ENCODE measurements around the gene CHST12.
"Not testable (repeated sequence)": the region's sequence is repeated elsewhere in the genome, so short reads cannot be mapped to it uniquely, and the experiment has no call there.

The CHST12 gene

DNA sequence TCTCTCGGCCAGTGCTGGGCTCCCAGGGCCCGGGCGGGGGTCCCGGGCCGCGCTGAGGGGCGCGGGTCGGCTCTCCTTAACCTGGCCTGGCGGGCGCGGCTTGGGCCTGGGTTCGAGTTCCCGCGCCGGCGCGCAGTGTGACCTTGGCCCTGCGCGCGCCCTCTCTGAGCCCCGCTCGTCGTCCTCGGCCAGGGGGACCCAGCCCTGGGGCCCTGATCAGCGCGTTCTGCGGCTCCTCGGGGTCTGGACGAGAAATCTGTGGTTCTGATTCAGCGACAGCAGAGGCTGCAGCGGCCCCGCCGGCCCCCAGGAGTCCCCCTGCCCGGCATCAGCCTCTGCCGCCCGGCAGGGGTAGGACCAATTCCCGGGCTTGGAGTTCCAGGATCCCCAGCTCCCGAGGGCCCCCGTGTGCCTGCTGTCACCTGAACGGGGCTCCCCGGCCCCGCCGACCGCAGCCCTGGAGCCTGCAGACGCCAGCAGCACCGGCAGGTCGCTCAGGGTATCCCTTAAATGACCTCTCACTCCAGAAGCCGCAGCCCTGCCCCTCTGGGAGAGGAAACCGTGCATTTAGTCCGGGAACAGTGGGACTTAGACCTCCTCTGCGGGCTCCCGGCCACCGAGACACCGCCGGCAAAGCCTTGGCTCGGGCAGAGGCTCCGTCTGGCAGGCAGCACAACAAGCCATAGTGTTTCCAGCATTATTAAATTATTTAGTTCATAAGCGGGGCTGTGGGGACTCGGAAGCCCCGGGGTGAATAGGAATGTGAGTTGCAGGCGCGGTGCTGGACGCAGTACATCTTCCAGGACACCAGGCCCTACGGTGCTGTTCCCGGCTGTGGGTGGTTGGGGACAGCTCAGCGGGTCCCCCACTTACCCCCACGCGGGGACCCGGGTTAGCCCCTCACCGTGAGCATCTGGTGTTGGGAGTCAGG, 572 bp downstream of the CHST12 start:
- no peak for DNase-seq (ENCODE audit: low read depth)

DNA sequence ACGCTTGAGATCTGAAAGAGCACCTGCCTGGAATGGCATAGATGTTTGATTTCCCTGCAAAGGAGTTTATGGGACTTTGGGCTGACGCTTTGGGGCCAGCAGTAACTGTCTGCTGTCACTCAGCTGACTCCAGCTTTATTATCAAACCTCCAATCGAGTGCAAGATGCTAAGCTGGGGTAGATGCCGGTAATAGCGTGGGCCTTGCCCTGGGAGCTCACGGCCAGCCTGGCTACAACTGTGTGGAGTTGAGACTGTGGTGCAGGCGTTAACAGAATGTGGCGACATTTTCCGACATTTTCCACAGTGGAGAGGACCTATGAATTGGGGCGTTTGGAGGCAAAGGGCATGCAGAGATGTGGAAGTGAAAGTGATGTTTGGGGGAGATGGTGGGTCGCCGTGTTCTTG, 1.3 kb downstream of the CHST12 start:
- DNase-seq (ENCODE audit: low read depth): no peak

DNA sequence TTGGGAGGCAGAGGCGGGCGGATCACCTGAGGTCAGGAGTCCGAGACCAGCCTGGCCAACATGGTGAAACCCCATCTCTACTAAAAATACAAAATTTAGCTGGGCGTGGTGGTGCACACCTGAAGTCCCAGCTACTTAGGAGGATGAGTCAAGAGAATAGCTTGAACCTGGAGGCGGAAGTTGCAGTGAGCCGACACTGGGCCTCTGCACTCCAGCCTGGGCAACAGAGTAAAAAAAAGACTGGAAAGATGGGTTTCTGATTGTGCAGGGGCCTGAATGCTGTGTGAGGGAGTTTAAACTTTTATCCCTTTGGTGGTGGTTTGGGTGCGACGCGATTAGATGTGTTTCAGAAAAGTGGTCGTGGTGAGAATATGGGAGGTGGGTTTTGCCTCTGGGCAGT, 1.8 kb downstream of the CHST12 start:
- DNase-seq (ENCODE audit: low read depth): no peak

DNA sequence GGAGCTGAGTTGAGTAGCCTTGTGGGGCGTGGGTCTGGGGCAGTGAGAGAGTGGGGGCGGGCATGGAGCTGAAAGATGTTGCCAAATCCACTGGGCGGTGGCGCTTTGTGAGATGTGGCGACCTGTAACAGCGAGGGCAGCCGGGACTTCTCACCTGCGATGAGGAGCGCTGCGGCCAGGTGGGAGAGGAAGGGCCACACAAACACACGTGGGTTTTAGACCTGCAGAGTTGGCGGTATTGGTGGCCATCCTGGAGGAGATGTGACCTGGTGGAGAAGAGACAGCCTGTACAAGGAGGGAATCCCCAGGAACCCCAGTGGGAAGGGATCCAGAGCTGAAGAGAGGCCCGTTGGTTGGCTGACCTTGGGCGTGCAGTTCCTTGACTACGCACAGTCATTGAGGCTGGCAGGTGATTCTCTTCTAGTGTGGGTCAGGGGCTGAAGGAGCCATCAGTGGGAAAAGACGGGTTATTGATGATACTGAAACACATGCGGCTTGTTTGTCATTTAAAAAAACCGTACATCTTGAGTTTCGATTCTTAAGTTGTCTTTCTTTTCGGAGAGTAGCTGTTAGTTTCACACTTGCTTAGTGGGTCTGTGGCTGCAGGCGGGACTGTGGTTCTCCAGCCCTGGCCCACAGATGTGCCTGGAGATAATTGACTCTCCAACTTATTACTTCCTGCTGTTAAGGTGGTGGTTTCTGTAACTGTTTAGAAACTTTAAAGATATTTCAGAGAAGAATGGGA, 2.4 kb downstream of the CHST12 start:
- DNase-seq (ENCODE audit: low read depth): no peak

DNA sequence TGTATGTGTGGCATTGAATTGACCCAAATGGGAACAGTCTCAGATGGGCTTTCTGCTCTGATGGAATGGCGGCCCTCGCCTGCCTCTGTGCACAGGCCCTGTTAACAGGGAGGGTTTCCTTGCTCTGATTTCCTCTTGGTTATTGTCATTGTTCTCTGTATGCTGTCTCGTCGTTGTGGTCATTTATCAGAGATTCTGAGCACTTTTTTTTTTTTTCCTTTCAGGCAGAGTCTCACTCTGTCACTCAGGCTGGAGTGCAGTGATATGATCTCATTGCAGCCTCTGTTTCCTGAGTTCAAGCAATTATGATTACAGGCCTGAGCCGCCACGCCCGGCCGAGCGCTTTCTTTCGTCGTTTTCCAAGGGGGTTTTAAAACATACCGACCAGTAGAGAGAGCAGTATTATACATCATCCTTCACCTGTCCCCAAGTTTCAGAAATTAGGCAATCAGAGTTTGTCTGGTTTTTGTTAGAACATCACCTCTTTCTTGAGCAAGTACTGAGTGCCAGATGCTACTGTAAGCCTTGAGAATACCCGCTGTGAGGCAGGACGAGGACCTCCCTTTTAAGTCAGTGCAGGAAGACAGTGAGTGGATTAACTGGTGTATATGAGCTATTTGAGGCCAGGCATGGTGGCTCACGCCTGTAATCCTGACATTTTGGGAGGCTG, 6.5 kb downstream of the CHST12 start:
- no peak for DNase-seq (ENCODE audit: low read depth)

DNA sequence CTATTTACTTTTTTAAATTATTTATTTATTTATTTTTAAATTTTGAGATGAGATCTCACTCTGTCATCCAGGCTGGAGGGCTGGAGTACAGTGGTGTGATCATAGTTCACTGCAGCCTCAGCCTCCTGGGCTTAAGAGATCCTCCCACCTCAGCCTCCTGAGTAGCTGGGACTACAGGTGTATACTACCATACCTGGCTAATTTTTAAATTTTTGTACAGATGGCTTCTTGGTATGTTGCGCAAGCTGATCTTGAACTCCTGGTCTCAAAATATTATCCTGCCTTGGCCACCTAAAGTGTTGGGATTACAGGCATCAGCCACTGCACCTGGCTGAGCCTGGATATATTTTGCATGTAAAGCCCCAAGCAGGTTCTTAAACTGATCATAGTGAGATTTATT, 7.6 kb downstream of the CHST12 start:
- no peak for DNase-seq (ENCODE audit: low read depth)

DNA sequence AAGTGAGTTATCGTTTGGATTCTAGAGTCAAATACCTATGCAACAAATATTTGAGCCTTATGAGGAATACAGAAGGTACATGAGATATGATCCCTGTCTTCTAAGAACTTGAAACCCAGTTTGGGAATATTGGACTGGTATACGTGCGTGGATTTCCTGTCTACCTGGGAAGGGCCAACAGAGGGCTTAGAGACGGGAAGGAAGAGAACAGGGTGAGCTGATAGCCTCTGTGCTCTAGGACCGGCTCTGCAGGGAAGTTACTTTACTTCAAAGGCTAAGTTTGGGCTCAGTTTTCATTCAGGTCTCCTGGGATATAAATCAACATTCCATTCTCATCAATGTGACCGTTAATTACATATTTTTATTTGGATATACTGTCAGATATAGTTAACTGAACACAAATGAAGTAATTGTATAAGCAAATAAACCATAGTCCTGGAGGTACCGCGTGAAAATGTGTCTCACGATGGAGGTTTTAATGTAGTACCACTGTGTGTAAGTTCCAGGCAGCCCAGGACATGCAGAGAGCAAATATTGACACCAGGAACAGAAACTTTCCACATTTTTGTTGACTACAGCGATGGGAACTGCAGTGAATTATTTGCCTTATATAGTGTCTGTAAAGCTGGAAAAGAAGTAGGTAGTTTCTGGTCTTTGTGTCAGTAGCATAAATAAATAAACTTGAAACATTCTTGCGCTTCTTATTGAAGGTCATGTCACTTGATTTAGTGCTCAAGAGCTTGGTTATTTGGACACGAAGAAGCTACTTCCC, 8.6 kb downstream of the CHST12 start:
- DNase-seq (ENCODE audit: low read depth): no peak

DNA sequence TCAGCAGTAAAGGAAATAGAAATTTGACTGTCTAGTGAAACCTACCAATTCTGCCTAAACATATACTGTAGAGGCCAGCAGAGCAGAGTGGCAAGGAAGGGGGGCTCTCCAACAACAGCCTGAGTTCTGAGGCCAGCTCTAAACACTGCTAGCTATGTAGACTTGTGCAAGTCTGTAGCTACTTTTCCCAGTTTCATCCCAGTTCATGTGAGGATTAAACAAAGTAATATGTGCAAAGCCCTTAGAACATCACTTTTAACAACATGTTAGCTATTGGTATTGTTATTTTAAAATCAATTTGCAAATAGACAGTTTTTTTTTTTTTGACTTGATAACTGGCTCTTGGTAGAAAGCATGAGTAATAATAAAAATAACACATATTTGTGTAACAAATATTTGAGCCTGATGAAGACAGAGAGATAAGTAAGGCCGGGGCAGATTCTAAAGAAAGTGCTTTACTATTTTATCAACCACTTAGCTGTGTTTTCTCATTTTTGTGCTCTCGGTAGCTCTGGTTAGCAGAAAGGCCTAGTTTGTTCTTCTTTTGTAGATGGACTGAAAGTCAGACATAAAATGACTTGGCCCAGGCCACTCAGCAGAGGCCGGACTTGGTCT, 9.3 kb downstream of the CHST12 start:
- DNase-seq (ENCODE audit: low read depth): no peak

DNA sequence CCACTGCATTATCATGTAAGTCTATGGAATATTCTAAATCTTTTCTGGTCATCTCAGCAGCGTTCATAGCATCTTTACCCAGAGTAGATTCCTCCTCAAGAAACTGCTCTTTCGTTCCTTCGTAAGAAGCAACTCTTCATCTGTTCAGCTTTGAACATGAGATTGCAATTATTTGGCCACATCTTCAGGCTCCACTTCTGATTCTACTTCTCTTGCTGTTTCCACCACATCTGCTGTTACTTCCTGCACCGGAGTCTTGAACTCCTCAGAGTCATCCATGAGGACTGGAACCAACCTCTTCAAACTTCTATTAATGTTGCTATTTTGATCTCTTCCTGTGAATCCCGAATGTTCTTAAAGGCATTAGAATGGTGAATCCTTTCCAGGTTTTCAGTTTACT, 12.7 kb downstream of the CHST12 start:
- DNase-seq (ENCODE audit: low read depth): no peak

DNA sequence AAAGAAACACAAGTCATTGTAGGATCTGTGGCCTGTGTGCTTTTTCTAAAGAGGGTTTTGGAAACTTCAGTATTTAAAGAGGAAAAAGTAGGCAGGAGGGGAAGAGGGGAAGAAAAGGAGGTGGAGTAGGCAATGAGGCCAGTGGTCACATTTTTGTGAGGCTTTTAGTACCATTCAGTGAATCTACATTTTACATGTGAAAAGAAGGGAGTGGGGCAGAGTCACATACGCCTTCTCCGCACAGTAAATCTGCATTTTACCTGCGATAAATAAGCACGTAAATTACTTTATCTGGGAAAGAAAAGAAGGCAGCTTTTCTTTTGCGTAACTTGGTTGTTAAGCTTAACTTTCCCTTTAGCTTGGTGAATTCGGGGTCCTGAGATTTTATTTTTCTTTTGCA, 13.2 kb downstream of the CHST12 start:
- no peak for DNase-seq (ENCODE audit: low read depth)

DNA sequence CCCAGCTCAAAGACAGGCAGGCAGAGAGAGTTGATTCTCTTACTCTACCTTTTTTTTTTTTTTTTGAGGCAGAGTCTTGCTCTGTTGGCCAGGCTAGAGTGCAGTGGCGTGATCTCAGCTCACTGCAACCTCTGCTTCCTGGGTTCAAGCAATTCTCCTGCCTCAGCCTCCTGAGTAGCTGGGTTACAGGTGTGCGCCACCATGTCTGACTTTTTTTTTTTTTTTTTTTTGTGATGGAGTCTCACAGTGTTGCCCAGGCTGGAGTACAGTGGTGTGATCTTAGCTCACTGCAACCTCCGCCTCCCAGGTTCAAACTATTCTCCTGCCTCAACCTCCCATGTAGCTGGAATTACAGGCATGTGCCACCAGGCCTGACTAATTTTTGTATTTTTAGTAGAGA, 13.8 kb downstream of the CHST12 start:
- not testable (repeated sequence) for DNase-seq (ENCODE audit: low read depth)

DNA sequence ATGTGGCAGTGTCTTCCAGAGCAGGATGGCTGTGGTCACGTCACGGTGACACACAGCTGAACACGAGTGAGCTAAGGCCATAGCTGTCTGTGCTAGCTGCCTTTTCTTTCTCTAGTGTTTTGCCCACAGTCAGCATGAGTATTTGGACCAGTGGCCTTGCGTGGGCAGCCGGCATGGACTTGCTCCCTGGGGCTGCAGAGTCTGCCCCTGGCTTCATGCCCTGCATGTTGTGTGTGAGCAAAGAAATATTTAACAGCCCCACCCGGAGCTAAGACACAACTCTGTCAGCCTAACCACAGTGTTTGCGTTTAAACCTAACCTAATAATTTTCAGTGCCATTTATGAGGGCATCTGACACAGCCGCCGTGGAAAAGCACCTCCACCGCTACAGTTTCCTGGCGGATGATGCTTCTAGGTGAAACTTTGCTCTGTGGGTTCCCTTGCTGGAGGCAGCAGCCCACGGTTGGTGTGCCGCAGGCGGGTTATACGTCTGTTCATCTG, 14.6 kb downstream of the CHST12 start:
- no peak for DNase-seq (ENCODE audit: low read depth)

DNA sequence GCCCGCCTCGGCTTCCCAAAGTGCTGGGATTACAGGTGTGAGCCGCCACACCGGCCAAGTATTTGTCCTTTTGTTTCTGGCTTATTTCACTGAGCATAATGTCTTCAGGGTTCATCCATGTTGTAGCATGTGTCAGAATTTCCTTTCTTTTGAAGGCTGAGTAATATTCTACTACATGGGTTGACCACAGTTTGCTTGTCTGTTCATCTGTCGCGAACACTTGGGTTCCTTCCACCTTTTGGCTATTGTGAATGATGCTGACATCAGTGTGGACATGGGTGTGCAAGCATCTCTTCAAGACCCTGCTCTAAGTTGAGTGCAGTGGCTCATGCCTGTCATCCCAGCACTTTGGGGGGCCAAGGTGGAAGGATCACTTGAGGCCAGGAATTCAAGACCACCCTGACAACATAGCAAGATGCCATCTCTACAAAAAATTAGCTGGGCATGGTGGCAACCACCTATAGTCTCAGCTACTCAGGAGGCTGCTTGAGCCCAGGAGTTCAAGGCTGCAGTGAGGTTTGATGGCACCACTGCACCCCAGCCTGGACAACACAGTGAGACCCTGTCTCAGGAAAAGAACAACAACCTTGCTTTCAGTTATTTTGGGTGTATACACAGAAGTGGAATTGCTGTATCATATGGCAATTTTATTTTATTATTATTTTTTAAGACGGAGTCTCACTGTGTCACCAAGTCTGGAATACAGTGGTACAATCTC, 17.0 kb downstream of the CHST12 start:
- no peak for DNase-seq (ENCODE audit: low read depth)

DNA sequence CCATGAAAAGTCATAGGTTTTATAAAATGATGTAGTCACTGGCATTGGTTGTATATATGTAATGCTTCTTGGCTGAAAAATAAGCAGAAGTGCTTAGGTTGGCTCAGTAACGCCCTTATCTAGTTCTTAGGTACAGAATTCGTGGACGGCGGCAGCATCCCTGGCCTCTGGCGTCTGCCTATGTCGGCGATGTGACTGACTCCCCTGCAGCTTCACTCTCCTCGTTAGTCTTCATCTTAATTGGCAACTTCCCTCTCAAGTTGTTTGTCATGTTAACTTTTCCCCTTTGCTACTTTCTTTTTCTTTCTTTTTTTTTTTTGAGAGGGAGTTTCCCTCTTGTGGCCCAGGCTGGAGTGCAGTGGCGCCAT, 18.5 kb downstream of the CHST12 start:
- DNase-seq (ENCODE audit: low read depth): no peak

DNA sequence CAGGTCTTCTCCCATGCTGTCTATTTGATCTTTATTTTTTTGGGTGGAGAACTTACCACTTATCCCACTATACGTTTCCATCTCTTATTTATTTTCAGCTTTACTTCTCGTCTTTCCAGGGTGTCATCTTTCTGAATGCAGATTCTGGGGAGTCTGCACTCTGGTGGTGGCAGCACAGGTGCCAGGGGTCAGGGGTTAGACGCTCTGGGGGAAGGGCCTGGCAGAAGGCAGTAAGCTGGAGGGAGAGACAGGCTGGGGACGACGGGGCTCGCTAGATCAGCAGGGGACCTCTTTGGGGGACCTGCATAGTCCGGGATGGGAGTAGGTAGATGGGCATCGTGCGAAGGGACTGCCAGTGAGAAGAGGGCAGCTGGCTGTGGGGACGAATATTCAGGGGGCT, 22.3 kb downstream of the CHST12 start:
- no peak for DNase-seq (ENCODE audit: low read depth)

DNA sequence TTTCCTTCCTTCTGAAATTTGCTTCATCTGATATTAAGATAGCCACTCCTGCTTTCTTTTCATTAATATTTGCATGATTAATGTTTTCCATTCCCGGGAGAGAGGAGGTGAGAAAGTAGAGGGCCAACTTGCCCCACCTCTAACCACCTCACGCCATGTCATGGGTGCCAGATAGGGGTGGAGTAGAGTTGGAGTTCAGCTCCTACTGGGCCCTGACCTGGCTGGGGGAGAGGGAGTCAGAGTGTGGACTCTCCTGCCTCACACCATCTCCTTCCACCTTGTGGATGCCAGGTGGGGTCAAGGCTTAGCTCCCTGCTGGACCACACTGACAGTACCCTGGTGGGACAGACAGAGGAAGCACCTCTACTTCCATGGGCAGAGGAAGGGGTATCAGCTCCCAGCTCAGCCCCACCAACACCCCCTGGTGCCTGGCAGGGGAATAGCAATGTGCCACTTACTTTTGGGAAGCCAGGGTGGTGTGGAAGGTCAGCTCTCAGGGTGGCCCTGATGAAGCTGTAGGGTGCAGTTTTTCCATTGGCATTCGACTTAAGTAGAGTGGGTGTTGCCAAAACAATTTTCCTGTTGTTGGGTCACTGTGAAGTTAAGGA, 28.0 kb downstream of the CHST12 start:
- no peak for DNase-seq (ENCODE audit: low read depth)

DNA sequence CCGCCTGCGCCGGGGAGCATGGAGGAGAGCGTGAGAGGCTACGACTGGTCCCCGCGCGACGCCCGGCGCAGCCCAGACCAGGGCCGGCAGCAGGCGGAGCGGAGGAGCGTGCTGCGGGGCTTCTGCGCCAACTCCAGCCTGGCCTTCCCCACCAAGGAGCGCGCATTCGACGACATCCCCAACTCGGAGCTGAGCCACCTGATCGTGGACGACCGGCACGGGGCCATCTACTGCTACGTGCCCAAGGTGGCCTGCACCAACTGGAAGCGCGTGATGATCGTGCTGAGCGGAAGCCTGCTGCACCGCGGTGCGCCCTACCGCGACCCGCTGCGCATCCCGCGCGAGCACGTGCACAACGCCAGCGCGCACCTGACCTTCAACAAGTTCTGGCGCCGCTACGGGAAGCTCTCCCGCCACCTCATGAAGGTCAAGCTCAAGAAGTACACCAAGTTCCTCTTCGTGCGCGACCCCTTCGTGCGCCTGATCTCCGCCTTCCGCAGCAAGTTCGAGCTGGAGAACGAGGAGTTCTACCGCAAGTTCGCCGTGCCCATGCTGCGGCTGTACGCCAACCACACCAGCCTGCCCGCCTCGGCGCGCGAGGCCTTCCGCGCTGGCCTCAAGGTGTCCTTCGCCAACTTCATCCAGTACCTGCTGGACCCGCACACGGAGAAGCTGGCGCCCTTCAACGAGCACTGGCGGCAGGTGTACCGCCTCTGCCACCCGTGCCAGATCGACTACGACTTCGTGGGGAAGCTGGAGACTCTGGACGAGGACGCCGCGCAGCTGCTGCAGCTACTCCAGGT, 29.7 kb downstream of the CHST12 start:
- no peak for DNase-seq (ENCODE audit: low read depth)

DNA sequence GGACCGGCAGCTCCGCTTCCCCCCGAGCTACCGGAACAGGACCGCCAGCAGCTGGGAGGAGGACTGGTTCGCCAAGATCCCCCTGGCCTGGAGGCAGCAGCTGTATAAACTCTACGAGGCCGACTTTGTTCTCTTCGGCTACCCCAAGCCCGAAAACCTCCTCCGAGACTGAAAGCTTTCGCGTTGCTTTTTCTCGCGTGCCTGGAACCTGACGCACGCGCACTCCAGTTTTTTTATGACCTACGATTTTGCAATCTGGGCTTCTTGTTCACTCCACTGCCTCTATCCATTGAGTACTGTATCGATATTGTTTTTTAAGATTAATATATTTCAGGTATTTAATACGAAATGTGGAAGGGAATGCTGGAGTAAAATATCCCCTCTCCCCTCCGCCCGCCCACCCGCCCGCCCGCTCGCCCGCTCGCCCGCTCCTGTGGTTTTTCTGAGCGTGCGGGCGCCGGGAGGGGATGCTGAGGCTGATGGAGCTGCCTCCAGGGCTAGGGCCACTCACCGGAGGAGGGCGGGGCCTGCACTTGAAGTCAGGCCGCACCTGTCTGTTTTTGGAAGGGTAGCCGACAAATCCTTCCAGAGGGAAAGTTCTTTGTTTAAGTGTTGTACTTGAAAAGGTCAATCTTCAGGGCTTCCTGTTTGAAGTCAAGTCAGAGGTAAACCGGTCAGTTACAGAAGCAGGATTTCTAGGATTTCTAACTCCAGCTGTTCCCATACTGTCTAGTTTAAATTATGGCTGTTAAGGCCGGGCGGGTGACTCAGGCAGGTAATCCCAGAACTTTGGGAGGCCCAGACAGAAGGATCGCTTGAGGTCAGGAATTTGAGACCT, 30.5 kb downstream of the CHST12 start:
- DNase-seq (ENCODE audit: low read depth): no peak

DNA sequence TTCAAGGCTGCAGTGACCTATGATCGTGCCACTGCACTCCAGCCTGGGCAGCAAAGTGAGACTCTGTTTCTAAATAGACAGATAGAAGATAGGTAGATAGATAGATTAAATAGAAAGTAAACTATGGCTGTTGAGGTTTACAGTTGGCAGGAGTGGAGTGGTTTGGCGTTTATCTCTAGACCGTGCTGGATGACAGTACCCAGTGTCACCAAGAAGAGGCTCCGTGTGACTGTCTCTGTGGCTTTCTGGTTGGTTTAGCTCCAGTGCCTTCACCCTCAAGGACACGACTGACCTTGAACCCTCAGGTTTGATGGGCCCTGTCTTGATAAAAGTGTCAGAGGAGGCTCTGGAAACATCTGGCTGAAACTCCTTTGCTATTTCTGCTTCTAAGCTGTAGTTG, 31.7 kb downstream of the CHST12 start:
- DNase-seq (ENCODE audit: low read depth): no peak

All from fibroblast of the conjunctiva (primary cell).